Activated T-helper 9 cell treated with anti-CD3 and anti-CD28 coated beads, Interleukin-2, amount 50 U/mL, for 16 hours (primary cell): ENCODE results near the gene LIPE.

Experiments used
- DNase-seq: peaks from one replicate; pipeline ENCODE4 v3.0.0-alpha.2; 2020; ENCODE audit warnings: low read depth

LIPE gene

GRCh38 chr19:42378225-42379215 is 48.7 kb downstream of the LIPE start:
- no peak for DNase-seq

- DNase-seq: no peak
Observed at GRCh38 chr19:42376177-42376555, 51.0 kb downstream of the LIPE start.

- no peak for DNase-seq
Observed at GRCh38 chr19:42375415-42376176, 51.6 kb downstream of the LIPE start.

GRCh38 chr19:42374826-42375376 is 52.3 kb downstream of the LIPE start:
- no peak for DNase-seq

- DNase-seq: no peak
Observed at GRCh38 chr19:42370626-42371175, 56.5 kb downstream of the LIPE start.

GRCh38 chr19:42370068-42370520 is 57.1 kb downstream of the LIPE start:
- no peak for DNase-seq

- no peak for DNase-seq
Observed at GRCh38 chr19:42369433-42370067, 57.6 kb downstream of the LIPE start.

- no peak for DNase-seq
Observed at GRCh38 chr19:42368765-42369164, 58.4 kb downstream of the LIPE start.

GRCh38 chr19:42368360-42368759 is 58.8 kb downstream of the LIPE start:
- DNase-seq: no peak

- DNase-seq: no peak
Observed at GRCh38 chr19:42367929-42368328, 59.3 kb downstream of the LIPE start.

- no peak for DNase-seq
Observed at GRCh38 chr19:42366673-42367072, 60.5 kb downstream of the LIPE start.

GRCh38 chr19:42363614-42364346 is 63.4 kb downstream of the LIPE start:
- DNase-seq: no peak

GRCh38 chr19:42362891-42363440 is 64.2 kb downstream of the LIPE start:
- DNase-seq: no peak

- no peak for DNase-seq
Observed at GRCh38 chr19:42362342-42362741, 64.8 kb downstream of the LIPE start.

- DNase-seq: no peak
Observed at GRCh38 chr19:42361545-42361910, 65.7 kb downstream of the LIPE start.

GRCh38 chr19:42360787-42361544 is 66.2 kb downstream of the LIPE start:
- DNase-seq: no peak

- DNase-seq: no peak
Observed at GRCh38 chr19:42357290-42357689, 69.9 kb downstream of the LIPE start.

- DNase-seq: no peak
Observed at GRCh38 chr19:42356686-42357085, 70.5 kb downstream of the LIPE start.

GRCh38 chr19:42355896-42356295 is 71.3 kb downstream of the LIPE start:
- DNase-seq: no peak

GRCh38 chr19:42353341-42354015 is 73.7 kb downstream of the LIPE start:
- no peak for DNase-seq
